ENCODE measurements around the gene WDR35.
"Not testable (repeated sequence)": the region's sequence is repeated elsewhere in the genome, so short reads cannot be mapped to it uniquely, and the experiment has no call there.

WDR35 gene

DNA sequence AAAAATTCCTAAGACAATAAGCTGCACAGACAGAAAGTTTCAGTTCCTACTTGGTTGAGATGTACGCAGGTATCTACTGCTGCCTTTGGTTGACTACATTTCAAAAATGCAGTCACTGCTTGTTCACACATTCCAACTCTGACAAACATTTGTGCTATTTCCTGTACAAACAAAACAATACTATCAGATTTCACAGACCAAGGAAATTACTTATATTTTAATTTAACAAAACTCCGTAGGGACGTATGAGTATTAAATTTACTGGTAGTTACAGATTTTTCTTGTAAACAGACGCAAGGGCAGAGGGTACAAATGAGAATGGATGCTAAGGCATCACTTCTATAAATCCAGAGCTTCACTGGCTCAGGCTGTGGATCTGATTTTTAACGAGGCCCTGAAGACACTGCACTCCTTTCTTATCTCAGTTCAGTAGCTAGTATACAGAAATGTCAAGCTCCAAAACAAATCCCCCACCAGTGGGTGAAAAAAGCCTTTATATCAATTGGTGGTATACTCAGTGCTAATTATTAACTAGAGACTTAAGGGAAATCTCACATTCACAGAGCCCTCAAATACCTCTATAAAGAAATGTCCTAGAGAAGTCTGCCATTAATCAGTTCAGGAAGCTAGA is 56.4 kb downstream of the WDR35 start:
- DNase-seq = no peak

DNA sequence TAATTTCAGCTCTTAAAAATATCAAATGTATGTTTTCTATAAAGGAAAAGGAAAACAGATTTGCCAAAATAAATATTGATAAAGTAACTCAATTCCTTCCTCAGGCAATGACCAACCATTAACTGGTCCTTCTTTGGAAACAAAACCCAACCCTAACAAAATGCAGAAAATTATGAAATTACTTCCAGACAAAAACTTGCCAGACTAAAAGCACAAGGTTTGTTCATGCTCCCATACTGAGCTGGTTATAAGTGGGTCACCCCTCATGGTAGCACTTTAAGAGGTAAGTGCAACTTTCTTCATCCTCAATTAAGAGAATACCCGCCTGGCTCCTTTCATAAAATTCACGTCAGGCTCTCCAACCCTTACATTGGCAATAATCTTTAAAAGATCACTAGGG is 57.0 kb downstream of the WDR35 start:
- no peak for DNase-seq

DNA sequence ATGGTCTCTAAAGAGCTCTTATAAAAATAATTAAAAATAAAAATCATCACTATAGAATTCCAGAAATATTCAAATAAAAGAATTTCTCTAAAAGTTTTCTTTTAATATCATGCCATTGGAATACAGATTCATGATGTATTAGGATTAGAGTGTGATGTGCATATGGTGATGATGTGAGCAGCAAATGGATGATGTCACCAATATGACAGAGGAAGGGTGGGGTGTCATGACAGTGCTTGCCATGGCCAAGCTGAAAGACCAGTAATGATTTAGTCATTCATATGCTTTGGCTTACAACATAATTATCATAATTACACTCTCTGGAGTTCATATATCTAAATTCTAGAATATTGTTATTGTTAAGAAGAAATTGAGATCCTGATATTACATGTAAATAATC is 60.7 kb downstream of the WDR35 start:
- DNase-seq = no peak

DNA sequence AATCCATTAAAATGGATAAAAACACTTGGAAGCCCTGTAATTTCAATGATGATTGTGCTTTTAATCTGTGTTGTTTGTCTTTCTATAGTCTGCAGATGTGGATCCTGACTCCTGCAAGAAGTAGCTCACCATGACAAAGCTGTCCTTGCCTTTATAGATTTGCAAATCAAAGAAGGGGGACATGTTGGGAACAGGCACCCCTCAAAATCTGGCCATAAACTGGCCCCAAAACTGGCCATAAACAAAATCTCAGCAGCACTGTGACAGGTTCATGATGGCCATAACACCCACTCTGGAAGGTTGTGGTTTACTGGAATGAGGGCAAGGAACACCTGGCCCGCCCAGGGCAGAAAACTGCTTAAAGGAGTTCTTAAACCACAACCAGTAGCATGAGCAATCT is 62.1 kb downstream of the WDR35 start:
- not testable (repeated sequence) for DNase-seq

DNA sequence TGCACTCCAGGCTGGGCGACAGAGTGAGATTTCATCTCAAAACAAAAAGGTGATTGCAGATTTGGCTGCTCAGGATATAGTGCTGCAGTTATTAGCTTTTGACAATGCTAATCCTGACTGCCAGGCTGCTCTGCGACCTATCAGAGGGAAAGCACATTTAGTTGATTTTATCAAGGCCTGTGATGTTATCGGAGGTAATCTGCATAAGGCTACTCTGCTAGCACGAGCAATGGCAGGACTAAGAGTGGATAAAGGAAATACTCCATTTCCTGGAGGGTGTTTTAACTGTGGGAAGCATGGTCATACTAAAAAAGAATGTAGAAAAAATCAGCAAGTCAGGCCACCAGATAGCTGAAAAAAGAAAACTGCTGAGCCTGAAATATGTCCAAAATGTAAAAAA is 65.4 kb downstream of the WDR35 start:
- DNase-seq = not testable (repeated sequence)

DNA sequence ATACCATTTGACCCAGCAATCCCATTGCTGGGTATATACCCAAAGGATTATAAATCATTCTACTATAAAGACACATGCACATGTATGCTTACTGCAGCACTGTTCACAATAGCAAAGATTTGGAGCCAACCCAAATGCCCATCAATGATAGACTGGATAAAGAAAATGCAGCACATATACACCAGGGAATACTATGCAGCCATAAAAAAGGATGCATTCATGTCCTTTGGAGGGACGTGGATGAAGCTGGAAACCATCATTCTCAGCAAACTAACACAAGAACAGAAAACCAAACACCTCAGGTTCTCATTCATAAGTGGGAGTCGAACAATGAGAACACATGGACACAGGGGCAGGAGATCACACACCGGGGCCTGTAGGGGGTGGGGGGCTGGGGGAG is 67.7 kb downstream of the WDR35 start:
- DNase-seq = not testable (repeated sequence)

DNA sequence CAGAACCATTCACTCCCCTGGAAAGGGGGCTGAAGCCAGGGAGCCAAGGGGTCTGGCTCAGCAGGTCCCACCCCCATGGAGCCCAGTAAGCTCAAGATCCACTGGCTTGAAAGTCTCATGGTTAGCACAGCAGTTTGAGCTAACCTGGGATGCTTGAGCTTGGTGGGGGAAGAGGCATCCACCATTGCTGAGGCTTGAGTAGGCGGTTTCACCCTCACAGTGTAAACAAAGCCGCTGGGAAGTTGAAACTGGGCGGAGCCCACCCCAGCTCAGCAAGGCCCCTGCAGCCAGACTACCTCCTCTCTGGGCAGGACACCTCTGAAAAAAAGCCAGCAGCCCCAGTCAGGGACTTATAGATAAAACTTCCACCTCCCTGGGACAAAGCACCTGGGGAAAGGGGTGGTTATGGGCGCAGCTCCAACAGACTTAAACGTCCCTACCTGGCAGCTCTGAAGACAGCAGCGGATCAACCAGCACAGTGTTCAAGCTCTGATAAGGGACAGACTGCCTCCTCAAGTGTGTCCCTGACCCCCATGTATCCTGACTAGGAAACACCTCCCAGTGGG is 73.4 kb downstream of the WDR35 start:
- no peak for DNase-seq

DNA sequence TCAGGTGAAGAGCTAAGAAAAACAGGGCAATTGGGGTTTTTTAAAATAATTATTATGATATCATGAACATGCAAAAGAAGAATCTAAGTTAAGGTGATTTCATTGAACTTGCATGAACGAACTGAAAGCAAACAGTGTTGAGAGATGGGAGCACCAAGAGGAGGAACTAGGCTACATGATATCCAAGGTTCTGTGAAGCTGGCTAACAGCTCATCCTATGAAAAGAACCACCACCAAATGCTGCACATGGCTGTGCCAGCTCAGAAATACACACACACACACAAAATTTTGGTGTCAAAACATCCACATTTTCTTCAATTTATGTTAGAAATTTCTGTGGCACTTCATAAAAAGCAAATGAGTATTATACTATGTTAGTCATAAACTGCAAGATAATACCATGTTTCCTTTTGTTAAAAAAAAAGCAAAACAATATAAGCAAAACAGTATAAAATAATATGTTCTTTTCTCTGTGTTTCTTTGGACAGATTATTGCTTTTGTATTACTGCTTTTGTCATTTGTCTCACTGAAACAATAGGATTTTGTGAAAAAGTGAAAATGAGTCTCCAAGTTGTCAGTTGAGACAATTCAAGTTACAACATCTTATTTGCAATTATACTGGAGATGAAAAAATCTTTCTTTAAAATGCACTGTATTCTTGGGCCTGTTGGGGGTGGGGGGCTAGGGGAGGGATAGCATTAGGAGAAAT is 75.5 kb downstream of the WDR35 start:
- no peak for DNase-seq

DNA sequence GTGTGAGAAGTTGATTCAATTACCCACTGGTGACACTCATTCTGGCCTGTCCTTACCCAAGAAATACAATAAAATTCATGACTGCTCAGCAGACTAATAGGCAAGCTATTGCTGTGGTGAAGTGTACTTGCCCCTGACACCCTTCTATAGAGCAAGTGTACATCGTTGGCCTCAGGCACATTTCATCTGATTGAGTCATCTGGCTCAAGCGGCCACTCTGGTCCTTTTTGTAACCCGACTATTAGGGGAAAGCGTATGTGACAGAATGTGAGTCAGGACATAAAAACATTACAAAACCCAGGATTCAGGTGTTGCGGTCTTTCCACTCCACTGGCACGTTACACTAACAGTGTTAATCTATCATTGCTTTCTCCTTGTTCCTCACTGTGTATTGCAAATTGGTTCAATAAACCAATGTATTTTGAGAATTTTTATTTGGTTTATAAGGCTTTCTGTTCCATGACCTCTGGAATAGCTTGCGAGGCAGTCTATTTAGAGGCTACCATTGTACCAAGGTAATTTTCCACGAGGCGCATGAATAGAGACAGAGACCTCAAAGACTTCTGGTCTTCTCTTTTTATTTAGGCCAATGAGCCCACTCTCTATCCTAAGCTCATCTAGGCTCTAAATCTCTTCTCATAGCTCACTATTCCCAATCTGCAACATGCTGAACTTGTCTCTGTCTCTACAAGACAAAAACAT is 77.9 kb downstream of the WDR35 start:
- DNase-seq = no peak

DNA sequence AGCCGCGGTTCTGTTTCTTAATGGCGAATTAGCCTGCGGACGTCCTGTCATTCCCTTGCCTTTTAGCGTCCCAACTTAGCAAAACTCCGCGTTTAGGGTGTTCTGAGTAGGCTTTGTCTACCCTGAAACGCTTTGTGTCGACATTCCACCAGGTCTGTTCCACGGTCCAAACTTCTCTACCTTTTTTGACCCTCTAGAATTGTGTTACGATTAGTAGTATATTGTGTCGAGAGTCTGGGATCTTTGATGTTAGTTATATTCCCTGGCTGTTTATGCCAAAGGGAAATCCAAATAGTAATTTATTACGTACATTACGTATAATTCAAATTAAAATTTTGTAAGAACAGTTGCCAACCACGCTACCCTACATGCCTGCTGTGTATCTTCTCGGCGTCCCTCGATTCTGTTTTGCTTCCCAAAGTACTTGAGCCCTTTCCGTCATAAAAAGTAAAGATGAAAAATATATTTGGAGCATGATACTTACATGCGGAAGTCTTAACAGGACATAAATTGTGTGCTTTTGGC is 87.6 kb downstream of the WDR35 start:
- no peak for DNase-seq

DNA sequence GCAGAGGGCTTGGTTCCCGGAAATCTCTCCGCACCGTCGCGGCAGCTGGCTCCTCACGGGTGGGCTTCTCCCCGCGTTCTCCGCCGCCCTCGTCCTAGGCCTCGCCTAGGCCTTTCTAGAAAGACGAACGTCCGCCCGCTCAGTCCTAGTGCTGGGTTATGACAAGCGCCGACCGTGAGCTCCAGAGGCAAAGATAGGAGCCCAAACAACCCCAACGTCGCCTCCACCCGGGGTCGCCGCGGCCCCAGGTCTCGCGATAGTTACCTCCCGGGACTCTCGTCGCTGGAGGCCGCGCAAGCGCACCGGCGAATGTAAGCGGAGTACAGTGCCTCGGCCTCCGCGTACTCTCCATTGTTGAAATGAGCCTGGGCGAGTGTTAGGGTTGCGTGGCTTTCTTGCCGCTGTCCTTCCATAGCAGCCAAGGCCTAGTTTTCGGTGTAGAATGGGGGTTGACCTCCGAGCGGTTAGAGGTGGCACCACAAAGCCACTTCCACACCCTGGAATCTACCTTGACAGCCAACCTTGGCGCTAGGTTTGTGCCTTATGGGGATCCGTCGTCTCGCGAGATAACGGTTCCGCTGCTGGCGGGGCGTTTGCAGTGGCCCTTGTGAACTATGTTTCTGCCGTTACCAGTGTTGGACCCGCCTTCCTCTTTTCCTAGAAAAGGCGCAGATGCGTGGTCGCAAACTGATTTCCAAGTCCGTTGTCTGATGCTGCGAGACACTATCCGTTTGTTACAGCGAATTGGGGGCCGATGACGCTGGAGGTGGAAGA is 88.3 kb downstream of the WDR35 start, which contains the start of gene TTC32:
TSS of gene TTC32 (minus strand) at position 542 of the 774 bp plus-strand sequence. CDS start at position 413, 129 bp downstream.
- peak; percentile 93 for DNase-seq

DNA sequence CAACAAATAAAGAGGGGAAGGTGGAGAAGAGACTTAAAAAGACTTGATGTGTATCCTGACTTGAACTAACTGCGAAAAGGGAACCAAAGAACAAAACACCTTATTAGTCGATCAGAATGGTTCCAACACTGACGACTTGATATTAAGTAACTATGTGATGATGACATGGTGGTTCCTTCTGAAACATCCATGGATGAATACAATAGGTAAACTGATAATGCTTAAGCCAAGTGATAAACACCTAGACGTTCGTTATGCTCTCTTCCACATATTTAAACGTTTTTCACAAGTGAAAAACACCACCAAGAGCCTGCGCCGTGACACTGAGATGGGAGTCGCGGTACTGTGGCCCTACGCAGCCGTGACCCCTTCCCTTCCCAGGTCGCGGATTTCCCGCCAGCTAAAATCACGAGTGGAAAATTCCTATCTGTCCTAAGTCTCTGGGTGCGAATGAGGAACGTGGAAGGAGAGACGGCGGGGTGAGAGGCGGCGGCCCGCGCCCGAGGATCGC is 88.9 kb downstream of the WDR35 start:
- no peak for DNase-seq

DNA sequence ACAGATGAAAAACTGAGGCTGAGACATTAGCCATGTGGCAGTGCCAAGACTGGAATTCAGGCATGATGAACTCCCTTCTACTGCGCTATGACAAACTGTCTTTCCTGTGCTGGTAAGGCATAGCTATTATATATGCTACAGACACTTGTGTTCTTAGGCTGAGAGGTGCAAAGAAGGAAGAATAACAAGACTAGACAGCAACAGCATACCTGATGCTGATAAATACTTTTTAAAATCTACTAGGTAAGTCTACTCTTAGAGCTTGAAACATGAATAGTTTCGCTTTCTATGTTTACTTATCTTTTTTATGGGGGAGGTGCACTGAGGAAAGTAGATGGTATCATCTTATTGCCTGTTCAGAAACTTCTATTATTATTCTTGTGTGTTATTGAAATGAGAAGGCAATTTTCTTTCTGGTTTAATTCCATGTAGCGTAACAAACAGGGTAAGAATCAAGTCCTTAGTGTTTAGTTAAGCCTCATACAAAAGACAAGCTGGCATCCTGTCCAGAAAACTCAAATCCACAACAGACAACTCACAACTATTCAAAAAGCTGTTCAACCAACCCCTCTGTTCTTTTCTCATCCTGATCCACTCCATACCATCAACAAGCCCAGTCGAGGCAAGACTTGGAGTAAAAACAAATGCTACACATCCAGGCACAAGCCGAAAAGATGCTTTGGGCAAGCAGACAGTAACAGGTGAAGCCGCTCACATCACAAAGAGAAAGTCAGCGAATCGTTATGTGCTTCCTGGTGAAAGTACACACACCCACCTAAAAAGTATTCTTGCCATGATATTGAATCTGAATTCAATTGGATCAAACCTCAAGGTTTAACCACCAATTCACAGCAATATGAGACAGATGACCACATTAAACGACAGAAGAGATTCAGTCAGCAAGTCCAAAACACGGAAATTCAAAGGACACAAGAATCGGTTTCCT is 89.6 kb downstream of the WDR35 start:
- no peak for DNase-seq

DNA sequence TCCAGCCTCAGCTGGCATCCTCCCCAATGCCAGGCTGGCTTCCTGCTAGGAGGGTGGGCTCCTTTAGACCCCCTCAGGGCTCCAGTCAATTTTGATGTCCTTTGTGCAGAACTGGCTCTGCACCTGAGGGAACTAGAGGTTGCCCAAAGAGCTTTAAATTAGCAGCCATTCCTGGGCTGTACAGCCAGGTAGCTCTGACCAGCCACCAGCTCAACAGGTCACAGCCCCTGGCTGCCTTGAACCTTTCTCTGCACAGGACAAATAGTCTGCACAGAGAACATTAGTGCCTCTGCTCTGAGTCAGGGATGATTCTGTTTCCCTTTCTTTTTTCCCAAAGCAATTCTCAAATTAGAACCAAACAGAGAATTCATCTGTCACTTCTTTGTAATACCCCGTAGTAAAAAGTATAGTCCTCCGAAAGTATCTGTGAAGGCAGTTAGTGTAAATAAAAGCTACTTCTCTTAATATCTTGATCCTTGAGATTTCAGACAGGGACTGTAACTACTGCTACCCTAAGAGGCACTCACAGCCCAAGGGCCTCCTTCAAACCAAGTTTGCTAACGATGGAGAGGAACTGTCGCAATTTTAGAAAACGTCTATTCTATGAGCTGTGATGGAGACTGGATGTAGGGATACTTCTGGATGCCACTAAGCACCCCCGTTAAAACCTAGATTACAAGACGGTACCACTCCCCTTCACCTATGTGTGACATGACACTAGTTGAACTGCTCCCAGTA is 91.1 kb downstream of the WDR35 start:
- no peak for DNase-seq

DNA sequence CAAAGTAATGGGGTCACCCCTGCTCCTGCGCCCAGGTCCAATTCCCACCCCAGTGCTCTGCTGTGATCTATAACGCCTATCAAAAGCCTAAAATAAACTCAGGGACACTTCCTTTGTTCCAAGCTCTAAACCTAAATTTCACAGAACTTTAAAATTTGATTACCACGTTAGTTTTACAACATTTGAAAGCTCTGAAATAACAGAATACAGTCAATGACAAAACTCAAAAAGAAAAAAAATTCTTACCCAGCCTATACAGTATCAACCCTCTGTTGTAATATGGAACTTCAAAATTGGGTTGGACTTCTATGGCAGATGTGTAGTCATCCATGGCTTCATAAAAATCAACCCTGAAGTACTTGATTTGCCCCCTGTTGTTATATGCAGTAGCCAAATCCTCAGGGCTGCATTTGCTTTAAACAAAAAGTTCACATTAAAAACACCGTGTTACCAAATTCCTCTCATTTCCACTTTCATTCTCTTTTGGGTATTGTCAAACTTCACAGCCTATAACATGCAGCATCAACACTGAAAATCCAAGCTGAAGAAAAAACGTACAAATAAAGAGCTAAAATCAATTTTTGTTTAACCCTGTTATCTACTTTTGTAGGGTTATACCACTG is 92.2 kb downstream of the WDR35 start:
- no peak for DNase-seq

DNA sequence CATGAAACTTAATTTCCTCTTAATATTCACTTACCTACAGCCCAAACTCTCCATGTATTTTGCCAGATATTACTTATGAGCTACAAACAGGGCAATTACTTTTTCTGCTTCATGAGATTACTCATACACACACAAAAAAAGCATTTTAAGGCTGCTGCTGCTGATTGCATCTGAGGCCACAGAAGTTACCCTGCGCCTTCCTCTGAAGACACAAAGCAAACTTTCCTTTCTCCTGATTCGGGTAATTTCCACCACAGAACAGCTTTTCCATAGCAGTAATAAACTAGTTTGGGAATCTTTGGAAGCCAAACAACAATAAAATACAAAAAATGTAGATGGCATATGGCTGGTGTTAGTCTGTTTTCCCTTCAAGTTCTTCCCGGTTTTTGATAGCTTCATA is 94.4 kb downstream of the WDR35 start:
- no peak for DNase-seq

DNA sequence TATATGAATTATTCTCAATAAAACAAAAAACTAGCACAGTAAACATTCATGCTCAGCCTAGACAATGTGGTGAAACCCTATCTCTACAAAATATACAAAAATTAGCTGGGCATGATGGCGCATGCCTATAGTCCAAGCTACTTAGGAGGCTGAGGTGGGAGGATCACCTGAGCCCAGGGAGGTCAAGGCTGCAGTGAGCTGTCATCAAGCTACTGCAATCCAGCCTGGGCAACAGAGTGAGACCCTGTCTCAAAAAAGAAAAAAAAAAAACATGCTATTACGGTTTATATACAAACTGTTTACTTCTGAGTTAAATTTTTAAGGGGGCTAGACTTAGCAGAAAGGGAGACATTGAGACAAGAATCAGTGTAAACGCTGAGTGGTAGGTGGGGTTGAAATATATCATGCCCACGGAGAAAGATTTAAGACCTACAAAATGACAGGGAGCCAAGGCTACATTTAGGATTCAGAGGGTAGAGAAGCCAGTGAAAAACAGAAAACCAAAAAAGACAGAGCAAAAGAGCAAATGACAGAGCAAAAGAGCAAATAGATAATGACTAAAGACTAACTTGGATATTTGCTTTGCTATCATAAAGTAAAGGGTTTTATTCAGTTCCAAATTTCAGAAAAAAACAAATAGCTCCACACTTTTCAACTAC is 95.6 kb downstream of the WDR35 start:
- no peak for DNase-seq

DNA sequence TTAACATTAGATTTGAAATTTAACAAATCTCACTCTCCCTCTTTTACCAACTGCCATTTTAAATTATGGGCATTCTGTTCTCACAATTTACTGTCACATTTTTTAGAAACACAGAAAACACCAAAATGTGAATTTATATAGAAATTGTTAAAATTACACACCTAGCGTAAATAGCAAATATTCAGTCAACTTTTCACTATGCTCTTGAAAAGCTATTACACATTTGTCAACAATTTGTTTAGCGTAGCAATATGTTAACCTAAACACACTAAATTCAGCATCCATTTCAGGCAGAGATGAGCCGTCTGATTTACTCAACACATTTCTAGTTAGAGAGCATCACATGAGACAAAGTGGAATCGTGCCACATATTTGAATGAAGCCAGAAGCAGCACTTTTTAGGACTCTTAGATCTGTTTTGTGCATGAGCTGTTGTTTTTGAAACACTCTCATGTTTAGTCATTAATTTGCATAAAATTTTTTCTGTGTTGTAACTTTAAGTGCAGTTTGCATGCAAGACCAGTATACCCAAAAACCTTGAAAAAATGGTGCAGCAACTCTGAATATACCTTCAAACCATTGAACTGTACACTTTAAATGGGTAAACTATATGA is 96.3 kb downstream of the WDR35 start:
- no peak for DNase-seq

DNA sequence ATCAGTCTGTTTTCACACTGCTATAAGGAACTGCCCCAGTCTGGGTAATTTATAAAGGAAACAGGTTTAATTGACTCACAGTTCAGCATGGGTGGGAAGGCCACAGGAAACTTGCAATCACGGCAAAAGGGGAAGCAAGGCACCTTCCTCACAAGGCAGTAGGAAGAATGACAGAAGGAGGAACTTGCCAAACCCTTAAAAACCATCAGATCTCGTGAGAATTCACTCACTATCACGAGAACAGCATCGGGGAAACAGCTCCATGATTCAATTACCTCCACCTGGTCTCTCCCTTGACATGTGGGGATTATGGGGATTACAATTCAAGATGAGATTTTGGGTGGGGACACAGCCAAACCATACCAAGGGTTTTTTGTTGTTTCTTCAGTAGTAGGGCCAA is 97.9 kb downstream of the WDR35 start:
- not testable (repeated sequence) for DNase-seq
